Calu3 (cell line): ENCODE measurements around the gene ERO1A. TPM values are rescaled to one million over a fixed set of nuclear protein-coding genes. Genes with fewer than 3 reads are reported as not detected.

Source experiments
- BruUV-seq: library from RNA; stranded (reverse); fragments of 400-500 nt; replicated peaks from 2 replicates; lab custom pipeline; 2021; lab: Mats Ljungman, UMichigan
- CTCF ChIA-PET: fragments of 300-600 bp; sonication (Branson Sonifier 250); formaldehyde crosslinking; loops from one replicate; lab custom pipeline; 2022; ENCODE audit warnings: antibody characterized with exemption; lab: Charles Lee
- DNase-seq: peaks from one replicate; pipeline ENCODE4 v3.0.0; 2022
- H3K27ac Mint-ChIP-seq: one replicate; pipeline ENCODE4 v1.8.0; 2022; ENCODE audit warnings: mixed read lengths; ENCODE audit not compliant: unreplicated experiment
- H3K27me3 Mint-ChIP-seq: one replicate; pipeline ENCODE4 v1.8.0; 2022; ENCODE audit warnings: mixed read lengths; ENCODE audit not compliant: unreplicated experiment
- H3K36me3 Mint-ChIP-seq: one replicate; pipeline ENCODE4 v1.8.0; 2022; ENCODE audit warnings: mild to moderate bottlenecking, moderate library complexity, mixed read lengths; ENCODE audit not compliant: insufficient read depth, unreplicated experiment
- H3K4me1 Mint-ChIP-seq: one replicate; pipeline ENCODE4 v1.8.0; 2022; ENCODE audit warnings: mild to moderate bottlenecking, low read depth, mixed read lengths; ENCODE audit not compliant: unreplicated experiment
- H3K4me3 Mint-ChIP-seq: one replicate; pipeline ENCODE4 v1.8.0; 2022; ENCODE audit warnings: mild to moderate bottlenecking, low read depth, moderate library complexity, mixed read lengths; ENCODE audit not compliant: unreplicated experiment
- H3K9me3 Mint-ChIP-seq: one replicate; pipeline ENCODE4 v1.8.0; 2022; ENCODE audit warnings: low read depth, mixed read lengths; ENCODE audit not compliant: unreplicated experiment
- intact Hi-C: fragments of 100-400 bp; cut with micrococcal nuclease; formaldehyde crosslinking; loops from one replicate; pipeline ENCODE4 v1.10.0; 2022; ENCODE audit not compliant: unreplicated experiment
- total RNA-seq: library from RNA; stranded (reverse); gene quantifications from 2 replicates; pipeline ENCODE4 v1.2.3, GENCODE V29; 2022
- TF ChIP-seq, protein P1 (sequence below): fragments of 200-600 bp; IDR thresholded peaks from one replicate; pipeline ENCODE4 v1.8.0; 2022; ENCODE audit warnings: antibody characterized with exemption; ENCODE audit not compliant: unreplicated experiment

ERO1A gene
- total RNA-seq, 1 experiment from 2014 or later, result 129 TPM

DNA sequence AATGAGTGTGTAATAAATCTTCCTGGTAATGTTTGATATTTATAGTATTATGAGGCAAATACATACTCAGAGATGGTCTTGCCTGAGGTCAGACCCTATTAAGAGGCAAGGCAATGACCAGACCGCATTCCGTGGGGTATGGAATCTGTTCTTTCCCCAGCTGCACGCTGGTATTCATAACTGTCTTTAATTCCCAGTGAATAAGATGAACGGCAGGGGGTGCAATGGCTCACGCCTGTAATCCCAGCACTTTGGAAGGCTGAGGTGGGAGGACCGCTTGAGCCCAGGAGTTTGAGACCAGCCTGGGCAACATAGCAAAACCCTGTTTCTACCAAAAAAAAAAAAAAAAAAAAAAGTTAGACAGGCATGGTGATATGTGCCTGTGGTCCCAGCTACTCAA is 44.6 kb downstream of the ERO1A start:
- no peaks in the 10 kb centered on the region for H3K27me3 Mint-ChIP-seq
- no peaks in the 10 kb centered on the region for H3K9me3 Mint-ChIP-seq
- no peak overlapping the region for H3K27ac Mint-ChIP-seq
- peaks cover 28% of the 10 kb centered on the region for H3K36me3 Mint-ChIP-seq
- intact Hi-C loops, result loop anchor here (5.0 kb wide), 1 partner anchor 42 kb away; no protein-coding TSS in a partner anchor
- TF ChIP-seq, protein P1, sequence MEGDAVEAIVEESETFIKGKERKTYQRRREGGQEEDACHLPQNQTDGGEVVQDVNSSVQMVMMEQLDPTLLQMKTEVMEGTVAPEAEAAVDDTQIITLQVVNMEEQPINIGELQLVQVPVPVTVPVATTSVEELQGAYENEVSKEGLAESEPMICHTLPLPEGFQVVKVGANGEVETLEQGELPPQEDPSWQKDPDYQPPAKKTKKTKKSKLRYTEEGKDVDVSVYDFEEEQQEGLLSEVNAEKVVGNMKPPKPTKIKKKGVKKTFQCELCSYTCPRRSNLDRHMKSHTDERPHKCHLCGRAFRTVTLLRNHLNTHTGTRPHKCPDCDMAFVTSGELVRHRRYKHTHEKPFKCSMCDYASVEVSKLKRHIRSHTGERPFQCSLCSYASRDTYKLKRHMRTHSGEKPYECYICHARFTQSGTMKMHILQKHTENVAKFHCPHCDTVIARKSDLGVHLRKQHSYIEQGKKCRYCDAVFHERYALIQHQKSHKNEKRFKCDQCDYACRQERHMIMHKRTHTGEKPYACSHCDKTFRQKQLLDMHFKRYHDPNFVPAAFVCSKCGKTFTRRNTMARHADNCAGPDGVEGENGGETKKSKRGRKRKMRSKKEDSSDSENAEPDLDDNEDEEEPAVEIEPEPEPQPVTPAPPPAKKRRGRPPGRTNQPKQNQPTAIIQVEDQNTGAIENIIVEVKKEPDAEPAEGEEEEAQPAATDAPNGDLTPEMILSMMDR, result no peak
- CTCF ChIA-PET, result no interaction called here
- H3K4me1 Mint-ChIP-seq, result no peaks in the 10 kb centered on the region
- no TSS peak for BruUV-seq
- no peak for DNase-seq
- no peak overlapping the region for H3K4me3 Mint-ChIP-seq

DNA sequence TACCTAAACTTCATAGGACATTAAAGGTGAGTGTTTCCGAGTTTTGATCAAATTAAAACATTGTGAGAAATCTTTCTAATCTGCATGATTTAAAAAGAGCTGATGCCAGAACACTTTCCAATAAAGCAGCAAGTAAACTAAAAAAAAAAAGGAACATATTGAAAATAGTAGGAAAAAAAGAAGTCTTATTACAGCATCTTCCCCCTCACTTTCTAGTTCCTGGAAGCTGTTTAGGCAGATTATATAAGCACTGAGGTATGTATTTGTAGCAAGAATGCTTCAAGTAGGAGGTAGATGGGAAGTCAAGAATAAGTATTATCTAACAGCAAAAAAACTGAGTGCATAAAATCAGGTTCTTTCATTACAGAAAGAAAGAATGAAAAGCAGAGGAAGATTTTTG is 45.8 kb downstream of the ERO1A start:
- CTCF ChIA-PET, result no interaction called here
- no TSS peak for BruUV-seq

GRCh38 chr14:52641745-52642144 is 53.6 kb downstream of the ERO1A start:
- CTCF ChIA-PET, result no interaction called here
- H3K27ac Mint-ChIP-seq, result no peak overlapping the region
- no TSS peak for BruUV-seq
- intact Hi-C loops, result no loop called here
- no peak overlapping the region for H3K4me3 Mint-ChIP-seq
- peaks cover 6% of the 10 kb centered on the region for H3K9me3 Mint-ChIP-seq
- no peak for DNase-seq
- H3K27me3 Mint-ChIP-seq, result no peaks in the 10 kb centered on the region
- peaks cover 27% of the 10 kb centered on the region for H3K36me3 Mint-ChIP-seq
- TF ChIP-seq, protein P1, result no peak
- no peaks in the 10 kb centered on the region for H3K4me1 Mint-ChIP-seq

More for the DNA sequence above, 45.8 kb downstream of the ERO1A start:
- no peaks in the 10 kb centered on the region for H3K9me3 Mint-ChIP-seq
- H3K36me3 Mint-ChIP-seq, result peaks cover 28% of the 10 kb centered on the region
- H3K27ac Mint-ChIP-seq, result no peak overlapping the region
- TF ChIP-seq, protein P1, result no peak
- intact Hi-C loops, result no loop called here
- DNase-seq, result no peak
- no peaks in the 10 kb centered on the region for H3K4me1 Mint-ChIP-seq
- H3K27me3 Mint-ChIP-seq, result no peaks in the 10 kb centered on the region
- H3K4me3 Mint-ChIP-seq, result no peak overlapping the region

- Mint-ChIP-seq H3K36me3 (peaks cover 17% of the 10 kb centered on the region), H3K27me3 (no peaks in the 10 kb centered on the region), H3K4me3 (no peak overlapping the region), H3K27ac (peak overlapping the region; percentile 11), H3K9me3 (peaks cover 6% of the 10 kb centered on the region), H3K4me1 (no peaks in the 10 kb centered on the region)
- BruUV-seq, result no TSS peak
- CTCF ChIA-PET, result no interaction called here
- TF ChIP-seq, protein P1, result no peak
- intact Hi-C loops, result no loop called here
- no peak for DNase-seq
Measured at GRCh38 chr14:52640137-52640536, 55.2 kb downstream of the ERO1A start.
